Measurements from ENCODE around the gene TUNAR. TPM values are rescaled to one million over a fixed set of nuclear protein-coding genes. Genes with fewer than 3 reads are reported as not detected.

Gene TUNAR
- total and polyA plus RNA-seq, 12 donors: not detected

- no peaks in the 10 kb centered on the region for H3K9me3 ChIP-seq
- DNase-seq (no peak), ATAC-seq (no peak)
- H3K27ac ChIP-seq: no peak overlapping the region
- TF ChIP-seq, protein P1, sequence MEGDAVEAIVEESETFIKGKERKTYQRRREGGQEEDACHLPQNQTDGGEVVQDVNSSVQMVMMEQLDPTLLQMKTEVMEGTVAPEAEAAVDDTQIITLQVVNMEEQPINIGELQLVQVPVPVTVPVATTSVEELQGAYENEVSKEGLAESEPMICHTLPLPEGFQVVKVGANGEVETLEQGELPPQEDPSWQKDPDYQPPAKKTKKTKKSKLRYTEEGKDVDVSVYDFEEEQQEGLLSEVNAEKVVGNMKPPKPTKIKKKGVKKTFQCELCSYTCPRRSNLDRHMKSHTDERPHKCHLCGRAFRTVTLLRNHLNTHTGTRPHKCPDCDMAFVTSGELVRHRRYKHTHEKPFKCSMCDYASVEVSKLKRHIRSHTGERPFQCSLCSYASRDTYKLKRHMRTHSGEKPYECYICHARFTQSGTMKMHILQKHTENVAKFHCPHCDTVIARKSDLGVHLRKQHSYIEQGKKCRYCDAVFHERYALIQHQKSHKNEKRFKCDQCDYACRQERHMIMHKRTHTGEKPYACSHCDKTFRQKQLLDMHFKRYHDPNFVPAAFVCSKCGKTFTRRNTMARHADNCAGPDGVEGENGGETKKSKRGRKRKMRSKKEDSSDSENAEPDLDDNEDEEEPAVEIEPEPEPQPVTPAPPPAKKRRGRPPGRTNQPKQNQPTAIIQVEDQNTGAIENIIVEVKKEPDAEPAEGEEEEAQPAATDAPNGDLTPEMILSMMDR (IDR thresholded peaks at IDR 0.05): no peak
- intact Hi-C loops (cut with DNase I): no loop called here
- peaks cover 0 to 54% (median 35%) of the 10 kb centered on the region in 7 donors for H3K27me3 ChIP-seq
- WGBS, 2 donors: 72 to 83% methylated on average over 3 of the region's 3 CpGs
- H3K36me3 ChIP-seq: no peaks in the 10 kb centered on the region
- no peak overlapping the region for H3K4me3 ChIP-seq
- no peaks in the 10 kb centered on the region for H3K4me1 ChIP-seq
These were observed 15.1 kb downstream of the TUNAR start for GRCh38 chr14:95891742-95892141.

- Histone ChIP-seq H3K4me1 (no peaks in the 10 kb centered on the region), H3K36me3 (no peaks in the 10 kb centered on the region), H3K27ac (no peak overlapping the region), H3K27me3 (peaks cover 0 to 51% (median 31%) of the 10 kb centered on the region in 7 donors), H3K9me3 (no peaks in the 10 kb centered on the region), H3K4me3 (no peak overlapping the region)
- DNase-seq (no peak), ATAC-seq (no peak)
- TF ChIP-seq, protein P1 (IDR thresholded peaks at IDR 0.05): no peak
- 78 to 85% methylated on average over 11 of the region's 11 CpGs for WGBS, 2 donors
- intact Hi-C loops (cut with DNase I): no loop called here
These were observed 15.5 kb downstream of the TUNAR start for GRCh38 chr14:95892142-95892541.

GRCh38 chr14:95895720-95896119, 19.1 kb downstream of the TUNAR start:
- no peak overlapping the region for H3K4me3 ChIP-seq
- no peak for DNase-seq
- 37 to 43% methylated on average over 10 of the region's 10 CpGs for WGBS, 2 donors
- H3K4me1 ChIP-seq: no peaks in the 10 kb centered on the region
- peaks cover 0 to 62% (median 39%) of the 10 kb centered on the region in 7 donors for H3K27me3 ChIP-seq
- H3K27ac ChIP-seq: no peak overlapping the region
- ATAC-seq: no peak
- H3K36me3 ChIP-seq: no peaks in the 10 kb centered on the region
- TF ChIP-seq, protein P1 (IDR thresholded peaks at IDR 0.05): no peak
- intact Hi-C loops (cut with DNase I): no loop called here
- no peaks in the 10 kb centered on the region for H3K9me3 ChIP-seq

GRCh38 chr14:95896498-95897135, 20.0 kb downstream of the TUNAR start:
- H3K4me3 ChIP-seq: no peak overlapping the region
- no peaks in the 10 kb centered on the region for H3K36me3 ChIP-seq
- TF ChIP-seq, protein P1 (IDR thresholded peaks at IDR 0.05): no peak
- intact Hi-C loops (cut with DNase I): no loop called here
- WGBS, 2 donors: 63% methylated on average over 7 of the region's 7 CpGs
- no peaks in the 10 kb centered on the region for H3K4me1 ChIP-seq
- DNase-seq (no peak), ATAC-seq (no peak)
- peaks cover 0 to 64% (median 46%) of the 10 kb centered on the region in 7 donors for H3K27me3 ChIP-seq
- no peaks in the 10 kb centered on the region for H3K9me3 ChIP-seq
- no peak overlapping the region for H3K27ac ChIP-seq

Measured in heart right ventricle (tissue), 16 donors.